Measurements from ENCODE around the gene PMEPA1.

Gene PMEPA1

DNA sequence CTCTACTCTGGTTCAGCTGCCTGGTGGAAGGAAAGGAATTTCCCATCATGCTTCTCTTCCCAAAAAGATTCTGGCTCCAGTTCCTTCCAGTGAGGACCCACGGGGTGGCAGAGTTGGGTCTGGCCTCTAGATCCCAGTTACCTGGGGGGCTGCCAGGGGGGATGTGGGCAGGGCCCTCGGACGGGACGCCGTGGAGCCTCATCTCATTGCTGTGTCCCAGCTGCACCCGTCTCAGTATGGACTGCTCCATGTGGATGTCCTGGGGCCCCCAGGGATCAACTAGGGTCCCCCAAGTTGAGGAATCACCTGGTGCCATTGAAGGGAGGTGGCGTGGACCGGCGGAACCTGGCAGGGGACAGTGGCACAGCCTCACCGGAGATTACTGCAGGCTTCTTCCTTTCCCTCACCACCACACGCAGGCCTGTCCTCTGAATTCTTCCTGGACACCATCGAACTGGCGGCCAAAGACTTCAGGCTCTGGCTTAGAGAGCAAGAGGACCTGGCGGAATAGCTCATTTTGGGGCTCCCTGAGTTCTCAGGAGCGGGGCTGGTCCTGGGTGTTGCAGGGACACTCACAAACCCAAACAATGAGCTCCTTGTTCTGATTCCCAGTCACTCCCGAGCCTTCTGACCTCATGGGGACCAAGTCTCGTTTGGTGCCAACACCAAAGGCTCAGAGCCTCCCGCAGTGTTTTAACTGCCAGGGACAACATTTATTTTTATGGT, 98.1 kb downstream of the PMEPA1 start:
- no peak for TF ChIP-seq NFRKB (IDR thresholded peaks at IDR 0.05)
- no peak for TF ChIP-seq FOXK2 (IDR thresholded peaks at IDR 0.05)
- no peak for TF ChIP-seq FOXA1 (IDR thresholded peaks at IDR 0.05)
- TF ChIP-seq TARDBP (IDR thresholded peaks at IDR 0.05), result no peak
- TF ChIP-seq HDGF (IDR thresholded peaks at IDR 0.05; ENCODE audit: borderline replicate concordance), result no peak
- no peak for TF ChIP-seq ELF4 (IDR thresholded peaks at IDR 0.05)
- TF ChIP-seq ARNT (IDR thresholded peaks at IDR 0.05), result no peak
- TF ChIP-seq, protein P1, sequence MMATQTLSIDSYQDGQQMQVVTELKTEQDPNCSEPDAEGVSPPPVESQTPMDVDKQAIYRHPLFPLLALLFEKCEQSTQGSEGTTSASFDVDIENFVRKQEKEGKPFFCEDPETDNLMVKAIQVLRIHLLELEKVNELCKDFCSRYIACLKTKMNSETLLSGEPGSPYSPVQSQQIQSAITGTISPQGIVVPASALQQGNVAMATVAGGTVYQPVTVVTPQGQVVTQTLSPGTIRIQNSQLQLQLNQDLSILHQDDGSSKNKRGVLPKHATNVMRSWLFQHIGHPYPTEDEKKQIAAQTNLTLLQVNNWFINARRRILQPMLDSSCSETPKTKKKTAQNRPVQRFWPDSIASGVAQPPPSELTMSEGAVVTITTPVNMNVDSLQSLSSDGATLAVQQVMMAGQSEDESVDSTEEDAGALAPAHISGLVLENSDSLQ (IDR thresholded peaks at IDR 0.05), result no peak
- TF ChIP-seq FOXM1 (IDR thresholded peaks at IDR 0.05; ENCODE audit: borderline replicate concordance), result no peak
- TF ChIP-seq L3MBTL2 (conservative IDR thresholded peaks at IDR 0.05), result no peak
- DNase-seq (ENCODE audit: extremely low spot score), result no peak
- CTCF ChIA-PET, result no interaction called here
- POLR2A ChIA-PET, result no interaction called here

DNA sequence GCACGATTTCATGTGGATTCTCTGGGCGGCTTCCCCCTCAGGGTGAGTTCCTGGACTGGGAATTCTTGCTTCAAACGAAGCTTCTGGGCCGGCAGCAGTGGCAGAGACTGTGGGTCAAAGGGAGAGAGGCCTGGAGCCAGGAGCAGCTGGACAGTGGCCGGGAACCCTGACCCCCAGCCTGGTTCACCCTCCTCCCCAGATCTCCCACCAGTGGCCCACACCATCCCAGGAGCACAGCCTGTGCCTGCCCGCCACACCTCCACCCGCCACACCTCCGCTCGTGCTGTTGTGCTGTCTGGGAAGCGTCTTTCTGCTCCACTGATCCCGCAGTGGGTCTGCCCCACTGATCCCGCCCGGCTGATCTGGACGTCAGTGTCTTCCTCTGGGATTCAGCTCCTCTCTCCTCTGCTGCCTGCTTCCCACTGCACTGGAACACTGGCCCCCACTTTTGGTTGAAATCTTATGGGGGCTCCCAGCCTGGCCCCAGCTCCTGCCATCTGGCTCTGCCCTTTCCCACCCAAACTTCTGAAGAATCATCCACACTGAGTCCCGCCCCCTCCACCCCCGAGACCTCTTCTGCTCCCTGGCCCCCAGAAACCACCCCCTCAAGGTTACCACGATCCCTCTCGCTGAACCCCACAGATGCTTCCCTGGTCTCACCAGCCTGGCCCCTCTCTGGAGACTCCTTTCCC, 99.4 kb downstream of the PMEPA1 start:
- DNase-seq (ENCODE audit: extremely low spot score), result no peak
- ChIA-PET POLR2A (no interaction called here), CTCF (no interaction called here)
- TF ChIP-seq LEF1 (IDR thresholded peaks at IDR 0.05; ENCODE audit: borderline replicate concordance) (no peak), HDGF (IDR thresholded peaks at IDR 0.05; ENCODE audit: borderline replicate concordance) (no peak), ELF4 (IDR thresholded peaks at IDR 0.05) (no peak), BHLHE40 (IDR thresholded peaks at IDR 0.05; ENCODE audit: borderline replicate concordance) (no peak), CTBP1 (IDR thresholded peaks at IDR 0.05; ENCODE audit: borderline replicate concordance) (no peak), FOXM1 (IDR thresholded peaks at IDR 0.05; ENCODE audit: borderline replicate concordance) (no peak), SP1 (IDR thresholded peaks at IDR 0.05) (no peak), FOXA1 (IDR thresholded peaks at IDR 0.05) (no peak), ARNT (IDR thresholded peaks at IDR 0.05) (no peak), L3MBTL2 (conservative IDR thresholded peaks at IDR 0.05) (no peak), TARDBP (IDR thresholded peaks at IDR 0.05) (no peak)
- TF ChIP-seq, protein P1 (IDR thresholded peaks at IDR 0.05), result no peak

GRCh38 chr20:57609842-57610167, 100.0 kb downstream of the PMEPA1 start:
- ChIA-PET CTCF (no interaction called here), POLR2A (no interaction called here)
- DNase-seq (ENCODE audit: extremely low spot score), result no peak
- TF ChIP-seq, protein P1 (IDR thresholded peaks at IDR 0.05), result no peak
- no peak for TF ChIP-seq SP1 (IDR thresholded peaks at IDR 0.05)

DNA sequence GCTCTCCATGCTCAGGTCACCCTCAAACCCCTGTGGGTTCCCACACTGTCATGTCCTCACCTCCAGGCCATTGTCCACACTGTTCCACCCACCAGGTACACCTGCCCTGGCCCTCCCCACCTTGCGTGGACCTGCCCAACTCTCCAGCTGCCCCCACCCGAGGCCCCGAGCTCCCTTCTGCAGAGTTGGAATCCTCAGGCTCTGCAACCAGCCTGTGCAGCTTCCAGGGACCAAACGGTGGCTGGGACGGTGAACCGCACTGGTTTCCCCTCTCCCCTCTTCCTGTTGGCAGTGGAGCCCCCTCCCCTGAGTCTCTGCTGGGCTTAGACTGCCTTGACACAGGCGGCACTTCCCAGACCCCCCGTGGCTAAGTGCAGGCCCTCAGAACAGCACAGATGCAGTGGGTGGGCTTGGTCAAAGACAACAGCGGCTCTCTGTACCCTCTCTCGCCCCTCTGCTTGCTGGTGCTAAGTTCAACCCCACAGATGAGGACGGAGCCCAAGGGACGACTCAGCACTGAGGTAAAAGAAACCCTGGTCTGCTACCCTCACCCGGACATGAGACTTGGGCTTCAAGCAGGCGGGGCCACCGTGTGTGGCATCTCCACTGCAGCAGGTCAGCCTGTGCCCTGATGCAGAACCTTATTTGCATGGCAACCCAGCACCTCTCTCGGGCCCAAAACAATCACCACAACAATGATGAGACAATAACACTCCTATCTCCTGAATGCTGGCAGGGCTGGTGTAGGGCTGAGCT, 100.6 kb downstream of the PMEPA1 start:
- ChIA-PET CTCF (no interaction called here), POLR2A (no interaction called here)
- TF ChIP-seq ARNT (IDR thresholded peaks at IDR 0.05) (no peak), ELF4 (IDR thresholded peaks at IDR 0.05) (no peak), FOXA1 (IDR thresholded peaks at IDR 0.05) (no peak), BHLHE40 (IDR thresholded peaks at IDR 0.05; ENCODE audit: borderline replicate concordance) (no peak), CTBP1 (IDR thresholded peaks at IDR 0.05; ENCODE audit: borderline replicate concordance) (no peak), SP1 (IDR thresholded peaks at IDR 0.05) (no peak), L3MBTL2 (conservative IDR thresholded peaks at IDR 0.05) (no peak), SUZ12 (IDR thresholded peaks at IDR 0.05) (no peak), FOXM1 (IDR thresholded peaks at IDR 0.05; ENCODE audit: borderline replicate concordance) (no peak), FOXK2 (IDR thresholded peaks at IDR 0.05) (no peak), ZNF384 (IDR thresholded peaks at IDR 0.05) (no peak), TARDBP (IDR thresholded peaks at IDR 0.05) (no peak), LEF1 (IDR thresholded peaks at IDR 0.05; ENCODE audit: borderline replicate concordance) (no peak), HDGF (IDR thresholded peaks at IDR 0.05; ENCODE audit: borderline replicate concordance) (no peak), NFRKB (IDR thresholded peaks at IDR 0.05) (no peak)
- TF ChIP-seq, protein P1 (IDR thresholded peaks at IDR 0.05), result no peak
- DNase-seq (ENCODE audit: extremely low spot score), result no peak

DNA sequence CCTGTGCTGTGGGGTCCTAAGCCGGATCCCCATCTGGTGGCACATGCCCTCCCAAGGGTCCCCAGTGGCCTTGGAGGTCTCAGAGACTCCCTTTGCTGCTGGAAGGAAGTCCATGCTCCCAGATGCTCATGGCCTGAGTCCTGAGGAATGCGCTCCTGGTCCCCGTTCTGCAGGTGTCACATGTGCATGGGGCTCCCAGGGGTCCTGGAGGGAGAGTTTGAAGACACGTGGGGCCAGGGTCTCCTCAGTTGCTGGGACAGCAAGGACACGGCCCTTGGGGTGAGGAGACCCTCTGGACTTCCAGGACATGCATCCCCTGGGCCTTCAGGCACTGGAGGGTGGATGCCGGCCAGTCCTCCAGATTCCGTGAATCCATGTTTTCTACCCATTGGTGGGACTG, 101.3 kb downstream of the PMEPA1 start:
- no peak for DNase-seq (ENCODE audit: extremely low spot score)
- POLR2A ChIA-PET, result no interaction called here
- CTCF ChIA-PET, result no interaction called here
- TF ChIP-seq L3MBTL2 (conservative IDR thresholded peaks at IDR 0.05), result no peak
- TF ChIP-seq, protein P1 (IDR thresholded peaks at IDR 0.05), result no peak
- TF ChIP-seq FOXK2 (IDR thresholded peaks at IDR 0.05), result no peak
- no peak for TF ChIP-seq SP1 (IDR thresholded peaks at IDR 0.05)
- no peak for TF ChIP-seq NFRKB (IDR thresholded peaks at IDR 0.05)
- no peak for TF ChIP-seq CTBP1 (IDR thresholded peaks at IDR 0.05; ENCODE audit: borderline replicate concordance)
- no peak for TF ChIP-seq LEF1 (IDR thresholded peaks at IDR 0.05; ENCODE audit: borderline replicate concordance)
- TF ChIP-seq ELF4 (IDR thresholded peaks at IDR 0.05), result no peak
- no peak for TF ChIP-seq FOXM1 (IDR thresholded peaks at IDR 0.05; ENCODE audit: borderline replicate concordance)
- no peak for TF ChIP-seq FOXA1 (IDR thresholded peaks at IDR 0.05)
- no peak for TF ChIP-seq HDGF (IDR thresholded peaks at IDR 0.05; ENCODE audit: borderline replicate concordance)
- no peak for TF ChIP-seq SUZ12 (IDR thresholded peaks at IDR 0.05)
- no peak for TF ChIP-seq ARNT (IDR thresholded peaks at IDR 0.05)
- TF ChIP-seq ZNF384 (IDR thresholded peaks at IDR 0.05), result no peak
- no peak for TF ChIP-seq BHLHE40 (IDR thresholded peaks at IDR 0.05; ENCODE audit: borderline replicate concordance)
- no peak for TF ChIP-seq TARDBP (IDR thresholded peaks at IDR 0.05)

Measured in HEK293T (cell line).